Ishikawa (cell line): ENCODE data around the gene TLE1.

Source experiments
- CEBPB ChIP-seq: IDR thresholded peaks from 2 replicates; pipeline ENCODE4 v1.6.1; 2012
- CREB1 ChIP-seq: IDR thresholded peaks from 2 replicates; pipeline ENCODE4 v1.6.1; 2012; ENCODE audit warnings: low read depth
- EP300 ChIP-seq: IDR thresholded peaks from 2 replicates; pipeline ENCODE4 v1.6.1; 2012; ENCODE audit warnings: borderline replicate concordance
- FOXM1 ChIP-seq: IDR thresholded peaks from 2 replicates; pipeline ENCODE4 v1.6.1; 2012; ENCODE audit warnings: low read depth, borderline replicate concordance
- NFIC ChIP-seq: IDR thresholded peaks from 2 replicates; pipeline ENCODE4 v1.6.1; 2012
- REST ChIP-seq: IDR thresholded peaks from 2 replicates; pipeline ENCODE4 v1.6.1; 2012; ENCODE audit warnings: low read depth, mild to moderate bottlenecking
- TAF1 ChIP-seq: IDR thresholded peaks from 2 replicates; pipeline ENCODE4 v1.6.1; 2012; ENCODE audit warnings: low read depth, mild to moderate bottlenecking
- TEAD4 ChIP-seq: IDR thresholded peaks from 2 replicates; pipeline ENCODE4 v1.6.1; 2012
- USF1 ChIP-seq: IDR thresholded peaks from 2 replicates; pipeline ENCODE4 v1.6.1; 2012
- ZBTB7A ChIP-seq: IDR thresholded peaks from 2 replicates; pipeline ENCODE4 v1.6.1; 2012; ENCODE audit warnings: low read depth

GRCh38 chr9:81632599-81632998 is 56.7 kb downstream of the TLE1 start:
- TF ChIP-seq CREB1 (no peak), TAF1 (no peak), EP300 (no peak), USF1 (no peak), TEAD4 (no peak), ZBTB7A (no peak), CEBPB (no peak), REST (no peak), FOXM1 (no peak), NFIC (no peak)
